SJSA1 (cell line): ENCODE measurements around the gene TBCD. TPM values are rescaled to one million over a fixed set of nuclear protein-coding genes. Genes with fewer than 3 reads are reported as not detected.

Experiments used
- DNase-seq, 2 experiments: peaks; one replicate each; pipeline ENCODE4 v3.0.0-alpha.2; 2015 to 2020; ENCODE audit warnings: low spot score in 2 of 2, low read depth in 1 of 2
- H3K27ac ChIP-seq: fragments of 250-450 bp; sonication (Bioruptor Pico); 2 replicates; pipeline ENCODE4 v1.5.1; 2020; ENCODE audit warnings: mild to moderate bottlenecking, moderate library complexity
- H3K27me3 ChIP-seq: fragments of 250-450 bp; sonication (Bioruptor Pico); replicated peaks from 2 replicates; pipeline ENCODE4 v1.5.1; 2020; ENCODE audit warnings: mild to moderate bottlenecking, moderate library complexity
- H3K36me3 ChIP-seq: fragments of 250-450 bp; sonication (Bioruptor Pico); 2 replicates; pipeline ENCODE4 v1.5.1; 2020; ENCODE audit warnings: mild to moderate bottlenecking
- H3K4me1 ChIP-seq: fragments of 250-450 bp; sonication (Bioruptor Pico); replicated peaks from 2 replicates; pipeline ENCODE4 v1.6.1; 2021; ENCODE audit warnings: mild to moderate bottlenecking
- H3K4me3 ChIP-seq: fragments of 250-450 bp; sonication (Bioruptor Pico); 2 replicates; pipeline ENCODE4 v1.5.1; 2020; ENCODE audit warnings: mild to moderate bottlenecking
- H3K9me3 ChIP-seq: fragments of 250-450 bp; sonication (Bioruptor Pico); replicated peaks from 2 replicates; pipeline ENCODE4 v1.5.1; 2020; ENCODE audit warnings: mild to moderate bottlenecking
- total RNA-seq: library from RNA; depleted of rRNA; stranded (reverse); fragments of >200 nt; shearing (Covaris generic); gene quantifications from 2 replicates; pipeline ENCODE4 v1.2.3, GENCODE V29; 2014

Gene TBCD
- total RNA-seq, 1 experiment from 2014 or later: 39.4 TPM

DNA sequence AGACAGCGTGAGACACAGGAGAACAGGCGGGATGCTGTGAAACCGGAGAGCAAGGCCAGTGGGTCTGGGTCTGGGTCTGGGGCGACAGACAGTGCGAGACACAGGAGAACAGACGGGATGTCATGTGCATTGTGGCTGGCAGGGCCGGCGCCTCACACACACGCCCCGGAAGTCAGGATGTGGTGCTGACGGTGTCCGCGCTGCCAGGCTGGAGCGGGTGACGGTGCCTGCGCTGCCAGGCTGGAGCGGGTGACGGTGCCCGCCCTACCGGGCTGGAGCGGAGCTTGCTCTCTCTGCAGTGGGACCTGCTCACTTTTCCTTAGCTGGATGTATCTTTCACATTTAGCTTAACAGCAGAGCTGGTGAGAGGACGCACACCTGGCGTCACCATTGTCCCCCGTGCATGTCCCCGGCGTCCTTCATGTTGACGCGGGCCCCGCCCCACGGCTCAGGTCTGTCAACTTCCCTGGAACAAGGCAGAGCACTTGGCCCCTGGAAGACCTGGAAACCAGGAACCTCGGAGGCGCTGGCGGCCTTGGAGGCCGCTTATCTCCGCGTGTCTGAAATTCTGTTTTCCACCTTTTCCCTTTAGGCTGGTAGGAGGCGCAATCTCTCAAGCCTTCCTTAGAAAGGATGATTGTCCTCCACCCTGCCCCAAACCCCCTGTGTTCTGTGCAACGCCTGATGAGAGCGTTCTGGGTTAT, 131.0 kb downstream of the TBCD start:
- no peak for DNase-seq
- Histone ChIP-seq H3K36me3 (peaks cover 17% of the 10 kb centered on the region), H3K4me3 (no peak overlapping the region), H3K27me3 (no peaks in the 10 kb centered on the region), H3K9me3 (no peaks in the 10 kb centered on the region), H3K4me1 (peaks cover 9% of the 10 kb centered on the region), H3K27ac (no peak overlapping the region)

DNA sequence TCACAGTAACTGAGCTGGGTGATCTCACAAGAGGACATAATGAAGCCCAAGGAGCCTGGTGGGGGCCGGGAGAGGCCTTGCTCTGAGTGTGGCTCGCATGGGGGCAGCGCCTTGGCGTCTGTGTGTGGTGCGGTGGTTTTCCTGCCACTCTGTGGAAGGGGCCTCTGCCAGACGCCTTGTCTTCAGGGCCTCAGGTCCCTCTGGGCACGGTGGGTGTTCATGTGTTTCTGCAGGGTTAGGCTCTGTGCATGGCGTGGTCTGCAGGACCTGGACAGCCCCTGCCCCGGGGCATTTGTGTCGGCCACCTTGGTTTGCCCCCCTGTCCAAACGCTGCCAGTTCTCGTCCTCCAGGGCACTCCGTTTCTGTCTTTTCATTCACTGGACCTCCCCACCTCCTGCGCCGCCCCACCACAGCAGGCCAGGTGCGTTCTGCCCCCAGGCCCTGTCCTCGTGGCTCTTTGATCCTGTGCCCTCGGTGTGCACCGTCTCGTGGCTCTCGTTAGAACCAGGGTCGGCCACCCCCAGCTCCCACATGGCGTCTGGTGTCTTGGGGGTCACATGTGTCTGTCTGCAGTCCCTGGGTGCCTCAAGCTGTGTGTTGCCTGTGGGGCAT, 131.7 kb downstream of the TBCD start:
- Histone ChIP-seq H3K4me1 (peaks cover 9% of the 10 kb centered on the region), H3K4me3 (no peak overlapping the region), H3K27ac (no peak overlapping the region), H3K9me3 (no peaks in the 10 kb centered on the region), H3K36me3 (peaks cover 17% of the 10 kb centered on the region), H3K27me3 (no peaks in the 10 kb centered on the region)
- no peak for DNase-seq

GRCh38 chr17:82884341-82884969, 132.6 kb downstream of the TBCD start:
- Histone ChIP-seq H3K4me1 (peaks cover 9% of the 10 kb centered on the region), H3K4me3 (no peak overlapping the region), H3K27ac (no peak overlapping the region), H3K9me3 (no peaks in the 10 kb centered on the region), H3K27me3 (no peaks in the 10 kb centered on the region), H3K36me3 (peaks cover 20% of the 10 kb centered on the region)
- DNase-seq: no peak

GRCh38 chr17:82884970-82885353, 133.1 kb downstream of the TBCD start:
- peaks cover 9% of the 10 kb centered on the region for H3K4me1 ChIP-seq

DNA sequence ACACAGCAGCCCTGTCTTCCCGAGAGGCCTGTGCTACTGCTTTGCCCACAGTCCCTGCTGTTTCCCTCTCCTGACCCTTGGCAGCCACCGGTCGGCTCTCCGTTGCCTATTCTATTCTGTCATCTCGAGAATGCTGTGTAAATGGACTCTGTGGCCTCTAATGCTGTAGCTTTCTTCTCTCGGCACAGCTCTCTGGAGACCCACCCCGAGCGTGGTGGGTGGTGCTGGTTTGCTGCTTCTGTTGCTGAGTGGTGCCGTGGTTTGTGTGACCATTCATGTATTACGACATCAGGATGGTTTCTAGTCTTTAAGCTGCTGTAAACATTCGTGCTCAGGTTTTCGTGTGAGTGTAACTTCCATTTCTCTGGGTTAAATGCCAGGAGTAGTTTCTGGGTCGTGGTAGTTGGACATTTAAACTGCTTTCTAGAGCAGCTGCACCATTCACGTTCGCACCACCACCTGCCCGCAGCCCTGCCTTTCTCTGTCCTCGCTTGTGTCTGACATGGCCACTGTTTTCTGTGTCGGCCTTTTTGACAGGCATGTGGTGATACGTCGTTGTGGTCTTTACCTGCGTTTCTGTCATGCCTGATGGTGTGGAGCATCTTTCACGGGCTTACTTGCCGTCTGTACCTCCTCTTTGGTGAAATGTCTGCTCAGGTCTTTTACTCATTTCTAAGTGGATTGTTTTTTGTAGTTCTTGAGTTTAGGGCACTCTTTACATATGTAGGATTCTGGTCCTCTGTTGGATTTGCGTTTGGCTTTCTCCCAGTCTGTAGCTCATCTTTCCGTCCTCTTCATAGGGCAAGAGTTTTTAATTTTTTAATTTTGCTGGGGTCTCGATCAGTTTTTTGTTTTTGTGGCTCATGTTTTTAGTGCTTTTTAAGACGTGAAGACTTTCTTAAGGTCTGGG, 135.6 kb downstream of the TBCD start:
- H3K27ac ChIP-seq: no peak overlapping the region
- peaks cover 9% of the 10 kb centered on the region for H3K4me1 ChIP-seq
- H3K9me3 ChIP-seq: no peaks in the 10 kb centered on the region
- no peaks in the 10 kb centered on the region for H3K27me3 ChIP-seq
- peaks cover 35% of the 10 kb centered on the region for H3K36me3 ChIP-seq
- DNase-seq: no peak
- no peak overlapping the region for H3K4me3 ChIP-seq

More at GRCh38 chr17:82884970-82885353, 133.1 kb downstream of the TBCD start:
- Histone ChIP-seq H3K27me3 (no peaks in the 10 kb centered on the region), H3K4me3 (no peak overlapping the region), H3K9me3 (no peaks in the 10 kb centered on the region), H3K36me3 (peaks cover 25% of the 10 kb centered on the region), H3K27ac (no peak overlapping the region)
- no peak for DNase-seq

DNA sequence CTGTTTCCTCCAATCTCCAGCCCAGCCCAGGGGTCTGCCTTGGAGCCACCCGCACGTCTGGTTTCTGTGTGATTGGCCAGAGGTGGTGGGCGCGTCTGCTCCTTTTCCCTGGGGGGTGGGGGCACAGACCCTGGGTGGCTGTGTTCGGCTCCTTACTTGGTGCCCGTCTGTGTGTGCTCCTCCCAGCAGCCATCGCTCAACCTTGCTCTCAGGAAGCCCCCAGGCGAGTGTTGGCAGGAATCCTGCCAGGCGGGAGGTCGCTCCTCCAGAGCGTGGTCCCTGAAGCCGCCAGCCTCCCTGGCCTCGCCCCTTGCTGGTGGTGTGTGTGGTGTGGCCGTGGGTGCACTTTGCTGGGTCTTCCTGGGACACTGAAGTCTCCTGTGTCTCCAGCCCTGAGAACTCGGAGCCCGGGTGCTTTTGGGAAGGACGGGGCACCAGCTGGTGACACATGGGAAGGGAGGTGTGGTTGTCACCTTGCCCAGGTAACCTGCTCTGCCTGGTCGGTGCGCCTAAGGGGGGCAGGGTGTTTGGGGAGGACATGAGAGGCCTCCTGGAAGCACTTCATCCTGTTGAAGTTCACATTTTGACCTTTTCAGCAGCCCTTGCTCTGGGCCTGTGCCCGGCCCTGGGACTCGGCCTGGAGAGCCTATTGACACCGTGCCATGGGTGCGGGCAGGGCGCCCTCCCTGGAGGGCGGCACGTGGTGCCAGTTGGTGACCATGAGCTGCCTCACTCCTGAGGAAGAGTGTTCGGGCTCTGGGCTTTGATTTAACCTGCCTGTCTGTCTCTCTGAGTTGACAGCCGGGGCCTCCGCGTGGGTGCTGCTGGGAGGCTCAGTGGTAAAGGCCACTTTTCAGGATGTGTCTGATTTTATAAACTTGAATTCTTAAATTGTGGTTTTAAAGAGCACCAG, 137.0 kb downstream of the TBCD start:
- H3K4me3 ChIP-seq: no peak overlapping the region
- peaks cover 9% of the 10 kb centered on the region for H3K4me1 ChIP-seq
- no peak for DNase-seq
- H3K27me3 ChIP-seq: no peaks in the 10 kb centered on the region
- no peak overlapping the region for H3K27ac ChIP-seq
- H3K9me3 ChIP-seq: no peaks in the 10 kb centered on the region
- peaks cover 41% of the 10 kb centered on the region for H3K36me3 ChIP-seq

GRCh38 chr17:82889496-82890338, 137.9 kb downstream of the TBCD start:
- DNase-seq: no peak
- Histone ChIP-seq H3K4me3 (no peak overlapping the region), H3K36me3 (peaks cover 36% of the 10 kb centered on the region), H3K27me3 (no peaks in the 10 kb centered on the region), H3K27ac (no peak overlapping the region), H3K9me3 (no peaks in the 10 kb centered on the region), H3K4me1 (peaks cover 9% of the 10 kb centered on the region)

GRCh38 chr17:82890339-82890730, 138.5 kb downstream of the TBCD start:
- Histone ChIP-seq H3K36me3 (peaks cover 36% of the 10 kb centered on the region), H3K4me3 (no peak overlapping the region), H3K9me3 (no peaks in the 10 kb centered on the region), H3K27ac (no peak overlapping the region), H3K4me1 (peaks cover 9% of the 10 kb centered on the region), H3K27me3 (no peaks in the 10 kb centered on the region)
- no peak for DNase-seq

DNA sequence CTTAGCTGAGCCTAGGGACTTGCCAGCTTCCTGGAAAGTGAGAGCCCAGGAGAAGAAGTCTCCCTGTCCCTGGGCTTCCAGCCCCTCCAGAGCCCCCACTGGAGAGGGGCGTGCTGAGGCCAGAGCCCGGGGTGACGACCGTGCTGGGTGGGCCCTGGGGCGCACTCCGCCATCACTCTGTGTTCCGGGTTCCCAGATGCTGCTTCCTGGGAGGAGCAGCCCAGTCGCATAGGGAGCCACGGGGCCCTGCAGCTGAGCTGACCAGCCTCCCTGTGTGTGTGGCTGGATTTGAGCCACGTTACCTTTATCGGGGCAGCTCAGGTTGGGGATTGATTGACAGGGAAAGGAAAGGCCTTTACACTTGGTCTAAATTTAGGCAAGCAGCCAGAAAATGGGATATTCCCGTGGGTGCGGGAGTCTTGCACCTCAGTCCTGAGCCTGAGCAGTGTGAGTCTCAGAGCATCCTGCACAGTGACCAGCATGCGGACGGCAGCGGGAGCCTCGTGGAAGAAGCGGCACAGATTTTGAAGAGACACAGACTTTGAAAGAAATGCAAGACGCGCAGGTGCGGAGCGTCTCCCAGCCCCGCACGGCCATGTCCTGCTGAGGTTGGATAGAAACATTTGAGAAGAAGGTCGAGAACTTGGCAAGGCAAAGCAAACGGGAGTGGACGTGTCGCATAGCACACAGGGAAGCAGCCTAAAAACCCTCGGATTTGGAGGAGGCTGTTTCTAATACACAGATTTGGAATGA, 139.2 kb downstream of the TBCD start:
- no peaks in the 10 kb centered on the region for H3K27me3 ChIP-seq
- peaks cover 2% of the 10 kb centered on the region for H3K4me1 ChIP-seq
- H3K9me3 ChIP-seq: no peaks in the 10 kb centered on the region
- no peak overlapping the region for H3K4me3 ChIP-seq
- H3K36me3 ChIP-seq: peaks cover 34% of the 10 kb centered on the region
- no peak for DNase-seq
- no peak overlapping the region for H3K27ac ChIP-seq

DNA sequence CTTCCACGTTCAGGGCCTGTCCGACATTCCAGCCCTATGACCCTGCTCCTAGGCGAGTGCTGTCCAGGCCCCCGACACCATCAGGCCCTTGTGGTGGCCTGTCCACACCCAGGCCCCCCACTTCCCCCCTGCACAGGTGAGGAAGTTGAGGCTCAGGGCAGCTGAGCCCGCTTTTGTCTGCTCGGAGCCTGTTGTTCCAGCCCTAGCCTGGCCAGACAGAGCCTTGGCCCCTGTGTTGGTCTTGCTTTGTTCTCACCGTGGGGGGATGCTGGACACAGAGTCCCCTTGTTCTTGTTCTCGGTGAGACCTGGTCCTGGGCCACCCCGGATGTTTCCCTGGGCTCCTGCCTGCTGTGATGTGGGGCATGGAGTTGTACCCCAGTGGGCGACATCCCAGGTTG, 140.0 kb downstream of the TBCD start:
- Histone ChIP-seq H3K4me1 (no peaks in the 10 kb centered on the region), H3K4me3 (no peak overlapping the region), H3K36me3 (peaks cover 29% of the 10 kb centered on the region), H3K27me3 (no peaks in the 10 kb centered on the region), H3K27ac (no peak overlapping the region), H3K9me3 (no peaks in the 10 kb centered on the region)
- DNase-seq: no peak

DNA sequence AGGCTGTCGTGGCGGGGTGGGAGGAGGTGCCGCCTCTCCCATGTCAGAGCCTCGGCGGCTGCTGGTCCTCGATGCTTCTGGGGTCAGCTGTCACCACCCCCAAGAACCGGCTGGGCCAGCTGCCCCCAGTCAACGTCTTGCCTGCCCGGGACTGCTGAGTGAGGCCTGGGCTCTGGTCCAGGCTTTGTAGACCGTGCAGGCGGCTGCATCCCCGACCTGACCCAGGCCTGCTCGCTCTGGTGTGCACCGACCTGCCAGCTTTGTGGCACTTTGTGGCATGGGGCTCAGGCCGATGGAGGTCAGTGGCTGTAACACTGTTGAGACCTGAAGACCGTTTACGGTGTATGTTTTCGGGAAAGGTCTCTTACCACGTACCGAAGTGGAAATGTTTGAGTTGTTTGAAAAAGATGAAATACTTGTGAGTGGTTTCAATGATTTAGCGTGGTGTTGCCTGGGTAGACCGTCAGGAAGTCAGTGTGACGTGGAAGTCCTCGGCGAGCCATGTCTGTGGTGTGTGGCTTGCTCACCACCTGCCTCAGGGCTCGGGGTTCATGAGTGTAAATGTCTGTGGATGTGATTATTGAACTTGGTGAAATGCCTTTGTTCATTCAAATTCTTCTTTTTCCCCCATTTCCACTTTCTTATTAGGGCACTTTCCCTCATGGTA, 141.2 kb downstream of the TBCD start:
- H3K4me3 ChIP-seq: no peak overlapping the region
- H3K36me3 ChIP-seq: peaks cover 24% of the 10 kb centered on the region
- DNase-seq: no peak
- H3K4me1 ChIP-seq: no peaks in the 10 kb centered on the region
- no peaks in the 10 kb centered on the region for H3K9me3 ChIP-seq
- H3K27ac ChIP-seq: no peak overlapping the region
- no peaks in the 10 kb centered on the region for H3K27me3 ChIP-seq
